Dendritic cell treated with granulocyte-macrophage colony-stimulating factor and Interleukin-4, amounts not matched to agents 40 ng/mL and 50 ng/mL, for 4 days (primary cell): ENCODE data around the gene GALNT2.
A peak's percentile ranks its signal among the peaks of the same experiment; 100 is the strongest.

ENCODE experiments used
- H3K27ac Mint-ChIP-seq: one replicate; pipeline ENCODE4 v1.8.0; 2022; ENCODE audit warnings: mild to moderate bottlenecking, mixed read lengths
- H3K27me3 Mint-ChIP-seq: one replicate; pipeline ENCODE4 v1.8.0; 2022; ENCODE audit warnings: mild to moderate bottlenecking, mixed read lengths
- H3K36me3 Mint-ChIP-seq: one replicate; pipeline ENCODE4 v1.8.0; 2022; ENCODE audit warnings: low read depth, mixed read lengths
- H3K4me1 Mint-ChIP-seq: one replicate; pipeline ENCODE4 v1.8.0; 2022; ENCODE audit warnings: low read depth, mixed read lengths
- H3K4me3 Mint-ChIP-seq: one replicate; pipeline ENCODE4 v1.8.0; 2022; ENCODE audit warnings: mild to moderate bottlenecking, moderate library complexity, mixed read lengths
- H3K9me3 Mint-ChIP-seq: one replicate; pipeline ENCODE4 v1.8.0; 2022; ENCODE audit warnings: mixed read lengths
- intact Hi-C: fragments of 100-400 bp; cut with micrococcal nuclease; formaldehyde crosslinking; loops from one replicate; pipeline ENCODE4 v1.15.0; 2022

GALNT2 gene

GRCh38 chr1:230136453-230137336 is 69.7 kb downstream of the GALNT2 start:
- Mint-ChIP-seq H3K27me3 (no peaks in the 10 kb centered on the region), H3K4me3 (no peak overlapping the region), H3K9me3 (no peaks in the 10 kb centered on the region), H3K27ac (no peak overlapping the region), H3K4me1 (peaks cover 27% of the 10 kb centered on the region), H3K36me3 (no peaks in the 10 kb centered on the region)
- intact Hi-C loops: no loop called here

- Mint-ChIP-seq H3K4me1 (peaks cover 22% of the 10 kb centered on the region), H3K36me3 (no peaks in the 10 kb centered on the region), H3K27me3 (no peaks in the 10 kb centered on the region), H3K9me3 (no peaks in the 10 kb centered on the region), H3K27ac (no peak overlapping the region), H3K4me3 (no peak overlapping the region)
- intact Hi-C loops: no loop called here
Measured at GRCh38 chr1:230137337-230137815, 70.3 kb downstream of the GALNT2 start.

GRCh38 chr1:230138561-230139239 is 71.7 kb downstream of the GALNT2 start:
- no peaks in the 10 kb centered on the region for H3K9me3 Mint-ChIP-seq
- H3K4me3 Mint-ChIP-seq: no peak overlapping the region
- no peaks in the 10 kb centered on the region for H3K36me3 Mint-ChIP-seq
- H3K27me3 Mint-ChIP-seq: no peaks in the 10 kb centered on the region
- H3K27ac Mint-ChIP-seq: no peak overlapping the region
- intact Hi-C loops: no loop called here
- peaks cover 30% of the 10 kb centered on the region for H3K4me1 Mint-ChIP-seq

- H3K9me3 Mint-ChIP-seq: no peaks in the 10 kb centered on the region
- peaks cover 36% of the 10 kb centered on the region for H3K4me1 Mint-ChIP-seq
- no peak overlapping the region for H3K4me3 Mint-ChIP-seq
- H3K27ac Mint-ChIP-seq: no peak overlapping the region
- no peaks in the 10 kb centered on the region for H3K36me3 Mint-ChIP-seq
- no peaks in the 10 kb centered on the region for H3K27me3 Mint-ChIP-seq
- intact Hi-C loops: no loop called here
Measured at GRCh38 chr1:230139315-230139714, 72.3 kb downstream of the GALNT2 start.

GRCh38 chr1:230139741-230140140 is 72.7 kb downstream of the GALNT2 start:
- intact Hi-C loops: no loop called here
- no peak overlapping the region for H3K4me3 Mint-ChIP-seq
- peaks cover 41% of the 10 kb centered on the region for H3K4me1 Mint-ChIP-seq
- no peaks in the 10 kb centered on the region for H3K9me3 Mint-ChIP-seq
- H3K27me3 Mint-ChIP-seq: no peaks in the 10 kb centered on the region
- H3K36me3 Mint-ChIP-seq: no peaks in the 10 kb centered on the region
- H3K27ac Mint-ChIP-seq: peak overlapping the region; percentile 11

- no peaks in the 10 kb centered on the region for H3K9me3 Mint-ChIP-seq
- H3K4me1 Mint-ChIP-seq: peaks cover 47% of the 10 kb centered on the region
- no peaks in the 10 kb centered on the region for H3K27me3 Mint-ChIP-seq
- peak overlapping the region; percentile 11 for H3K27ac Mint-ChIP-seq
- H3K36me3 Mint-ChIP-seq: no peaks in the 10 kb centered on the region
- no peak overlapping the region for H3K4me3 Mint-ChIP-seq
- intact Hi-C loops: no loop called here
Measured at GRCh38 chr1:230140221-230141020, 73.4 kb downstream of the GALNT2 start.

- Mint-ChIP-seq H3K27ac (no peak overlapping the region), H3K4me1 (peaks cover 55% of the 10 kb centered on the region)
- intact Hi-C loops: no loop called here
Measured at GRCh38 chr1:230141021-230141648, 74.1 kb downstream of the GALNT2 start.

GRCh38 chr1:230141797-230142607 is 75.0 kb downstream of the GALNT2 start:
- Mint-ChIP-seq H3K36me3 (no peaks in the 10 kb centered on the region), H3K4me1 (peaks cover 63% of the 10 kb centered on the region), H3K4me3 (no peak overlapping the region), H3K27ac (no peak overlapping the region), H3K9me3 (no peaks in the 10 kb centered on the region), H3K27me3 (no peaks in the 10 kb centered on the region)
- intact Hi-C loops: no loop called here

More at GRCh38 chr1:230141021-230141648, 74.1 kb downstream of the GALNT2 start:
- H3K4me3 Mint-ChIP-seq: no peak overlapping the region
- H3K36me3 Mint-ChIP-seq: no peaks in the 10 kb centered on the region
- H3K27me3 Mint-ChIP-seq: no peaks in the 10 kb centered on the region
- no peaks in the 10 kb centered on the region for H3K9me3 Mint-ChIP-seq

GRCh38 chr1:230142608-230143210 is 75.7 kb downstream of the GALNT2 start:
- Mint-ChIP-seq H3K9me3 (no peaks in the 10 kb centered on the region), H3K27ac (peak overlapping the region; percentile 33), H3K4me3 (no peak overlapping the region), H3K36me3 (no peaks in the 10 kb centered on the region), H3K27me3 (no peaks in the 10 kb centered on the region), H3K4me1 (peaks cover 70% of the 10 kb centered on the region)
- intact Hi-C loops: no loop called here

GRCh38 chr1:230143534-230143933 is 76.5 kb downstream of the GALNT2 start:
- Mint-ChIP-seq H3K4me3 (no peak overlapping the region), H3K4me1 (peaks cover 77% of the 10 kb centered on the region), H3K27ac (peak overlapping the region; percentile 33), H3K36me3 (no peaks in the 10 kb centered on the region), H3K27me3 (no peaks in the 10 kb centered on the region), H3K9me3 (no peaks in the 10 kb centered on the region)
- intact Hi-C loops: no loop called here

- Mint-ChIP-seq H3K27me3 (no peaks in the 10 kb centered on the region), H3K4me3 (no peak overlapping the region), H3K36me3 (no peaks in the 10 kb centered on the region), H3K4me1 (peaks cover 83% of the 10 kb centered on the region), H3K9me3 (no peaks in the 10 kb centered on the region), H3K27ac (peak overlapping the region; percentile 95)
- intact Hi-C loops: no loop called here
Measured at GRCh38 chr1:230144010-230144614, 77.1 kb downstream of the GALNT2 start.

- Mint-ChIP-seq H3K9me3 (no peaks in the 10 kb centered on the region), H3K27ac (peak overlapping the region; percentile 95), H3K4me1 (peaks cover 83% of the 10 kb centered on the region), H3K4me3 (no peak overlapping the region), H3K27me3 (no peaks in the 10 kb centered on the region), H3K36me3 (no peaks in the 10 kb centered on the region)
- intact Hi-C loops: loop anchor here (5.0 kb wide), 2 partner anchors 38 to 78 kb away; partner anchors contain the start of gene GALNT2
Measured at GRCh38 chr1:230144758-230145504, 77.9 kb downstream of the GALNT2 start.
